ENCODE results near the gene SULT1C2. TPM values are rescaled to one million over a fixed set of nuclear protein-coding genes. Genes with fewer than 3 reads are reported as not detected.
"Not testable (repeated sequence)": the region's sequence is repeated elsewhere in the genome, so short reads cannot be mapped to it uniquely, and the experiment has no call there.

Gene SULT1C2
- total RNA-seq, 1 donor, result 0.36 TPM

- Histone ChIP-seq H3K4me1 (ENCODE audit: insufficient read depth, low read length) (no peaks in the 10 kb centered on the region), H4K20me1 (ENCODE audit: insufficient read depth, low read length) (no peaks in the 10 kb centered on the region), H3K4me2 (ENCODE audit: insufficient read depth, low read length) (no peak overlapping the region), H2AFZ (ENCODE audit: low read length) (no peak overlapping the region), H3K9me3 (ENCODE audit: low read depth, low read length) (no peaks in the 10 kb centered on the region), H3K4me3 (ENCODE audit: insufficient read depth, low read length) (no peak overlapping the region), H3K79me2 (ENCODE audit: insufficient read depth, low read length) (no peaks in the 10 kb centered on the region), H3K36me3 (ENCODE audit: insufficient read depth, low read length) (no peaks in the 10 kb centered on the region), H3K27ac (ENCODE audit: low read depth, low read length) (no peak overlapping the region), H3K27me3 (ENCODE audit: insufficient read depth, low read length) (no peaks in the 10 kb centered on the region)
- no peak for TF ChIP-seq CTCF (IDR thresholded peaks at IDR 0.05; ENCODE audit: extremely low read depth, low read depth, low read length)
- no peak for DNase-seq (ENCODE audit: insufficient read length, low spot score, missing footprints)
These were observed 65.4 kb downstream of the SULT1C2 start for GRCh38 chr2:108354136-108354535.

GRCh38 chr2:108355906-108356734, 67.4 kb downstream of the SULT1C2 start:
- DNase-seq (ENCODE audit: insufficient read length, low spot score, missing footprints), result no peak
- H3K79me2 ChIP-seq (ENCODE audit: insufficient read depth, low read length), result no peaks in the 10 kb centered on the region
- no peak for TF ChIP-seq CTCF (IDR thresholded peaks at IDR 0.05; ENCODE audit: extremely low read depth, low read depth, low read length)

GRCh38 chr2:108359336-108359735, 70.6 kb downstream of the SULT1C2 start:
- not testable (repeated sequence) for H3K4me2 ChIP-seq (ENCODE audit: insufficient read depth, low read length); H3K36me3 ChIP-seq (ENCODE audit: insufficient read depth, low read length); H3K79me2 ChIP-seq (ENCODE audit: insufficient read depth, low read length); H3K4me3 ChIP-seq (ENCODE audit: insufficient read depth, low read length); H4K20me1 ChIP-seq (ENCODE audit: insufficient read depth, low read length); H3K9me3 ChIP-seq (ENCODE audit: low read depth, low read length); H3K4me1 ChIP-seq (ENCODE audit: insufficient read depth, low read length); H3K27ac ChIP-seq (ENCODE audit: low read depth, low read length); DNase-seq (ENCODE audit: insufficient read length, low spot score, missing footprints); H2AFZ ChIP-seq (ENCODE audit: low read length); H3K27me3 ChIP-seq (ENCODE audit: insufficient read depth, low read length)

More at GRCh38 chr2:108355906-108356734, 67.4 kb downstream of the SULT1C2 start:
- no peaks in the 10 kb centered on the region for H4K20me1 ChIP-seq (ENCODE audit: insufficient read depth, low read length)
- no peak overlapping the region for H3K4me3 ChIP-seq (ENCODE audit: insufficient read depth, low read length)
- no peak overlapping the region for H3K4me2 ChIP-seq (ENCODE audit: insufficient read depth, low read length)
- H3K36me3 ChIP-seq (ENCODE audit: insufficient read depth, low read length), result no peaks in the 10 kb centered on the region
- H3K27ac ChIP-seq (ENCODE audit: low read depth, low read length), result no peak overlapping the region
- no peak overlapping the region for H2AFZ ChIP-seq (ENCODE audit: low read length)
- H3K9me3 ChIP-seq (ENCODE audit: low read depth, low read length), result no peaks in the 10 kb centered on the region
- H3K4me1 ChIP-seq (ENCODE audit: insufficient read depth, low read length), result no peaks in the 10 kb centered on the region
- H3K27me3 ChIP-seq (ENCODE audit: insufficient read depth, low read length), result no peaks in the 10 kb centered on the region

Other genes with a start within 250 kb of the SULT1C2 start
- gene SULT1C3, start 48.9 kb upstream of the SULT1C2 start, total RNA-seq, result not detected in 2 replicates
- not detected in 2 replicates for gene SULT1C4, start 89.1 kb downstream of the SULT1C2 start, total RNA-seq
- 39.8 and 44.2 TPM in 2 replicates for gene GCC2, start 160.3 kb downstream of the SULT1C2 start, total RNA-seq
- gene LIMS1, start 245.6 kb downstream of the SULT1C2 start, total RNA-seq, result 129 and 142 TPM in 2 replicates